HepG2 (cell line): Measurements from ENCODE around the gene ZNF28. TPM values are rescaled to one million over a fixed set of nuclear protein-coding genes. Genes with fewer than 3 reads are reported as not detected.
A peak's percentile ranks its signal among the peaks of the same experiment; 100 is the strongest.
"Not testable (repeated sequence)": the region's sequence is repeated elsewhere in the genome, so short reads cannot be mapped to it uniquely, and the experiment has no call there.

Source experiments
- GATAD2A ChIP-seq: IDR thresholded peaks from 2 replicates; pipeline ENCODE4 v1.6.1; 2016
- KDM2A ChIP-seq: sonication (generic); formaldehyde crosslinking; IDR thresholded peaks from 2 replicates; pipeline ENCODE4 v1.4.0; 2020; ENCODE audit warnings: low read depth, missing genetic modification reagents, borderline replicate concordance
- LCORL ChIP-seq, 2 experiments: fragments of 450-650 bp in 1 of 2; sonication (generic) in 1 of 2; formaldehyde crosslinking in 1 of 2; IDR thresholded peaks; 2 replicates each; pipeline versions ENCODE4 v1.5.0 to v1.6.1; 2017 to 2020; ENCODE audit warnings: antibody characterized with exemption in 1 of 2, missing genetic modification reagents in 1 of 2
- MTA1 ChIP-seq: sonication (generic); formaldehyde crosslinking; IDR thresholded peaks from 2 replicates; pipeline ENCODE4 v1.4.0; 2020; ENCODE audit warnings: missing genetic modification reagents, mild to moderate bottlenecking, borderline replicate concordance
- PHF8 ChIP-seq: sonication (generic); formaldehyde crosslinking; IDR thresholded peaks from 2 replicates; pipeline ENCODE4 v1.5.0; 2020; ENCODE audit warnings: missing genetic modification reagents
- RBM39 ChIP-seq: fragments of 200-400 bp; formaldehyde crosslinking; IDR thresholded peaks from one replicate; pipeline ENCODE4 v1.6.1; 2018; ENCODE audit warnings: antibody characterized with exemption, mild to moderate bottlenecking, low read depth, low read length; ENCODE audit not compliant: poor library complexity, severe bottlenecking
- REPIN1 ChIP-seq: sonication (generic); formaldehyde crosslinking; IDR thresholded peaks from 2 replicates; pipeline ENCODE4 v1.8.0; 2022; ENCODE audit warnings: missing genetic modification reagents, low read depth, mild to moderate bottlenecking, borderline replicate concordance
- SALL1 ChIP-seq: sonication (generic); formaldehyde crosslinking; IDR thresholded peaks from 2 replicates; pipeline ENCODE4 v1.8.0; 2022; ENCODE audit warnings: mild to moderate bottlenecking, missing genetic modification reagents
- SP5 ChIP-seq: IDR thresholded peaks from 2 replicates; pipeline ENCODE4 v1.6.1; 2016; ENCODE audit warnings: low read depth, borderline replicate concordance
- TGIF2 ChIP-seq: IDR thresholded peaks from 2 replicates; pipeline ENCODE4 v1.6.1; 2016; ENCODE audit warnings: control low read depth, missing compliant biosample characterization
- ZFX ChIP-seq: sonication (generic); formaldehyde crosslinking; IDR thresholded peaks from 2 replicates; pipeline ENCODE4 v1.4.0; 2020; ENCODE audit warnings: mild to moderate bottlenecking, low read depth, missing genetic modification reagents, moderate library complexity
- ZNF501 ChIP-seq: sonication (generic); formaldehyde crosslinking; IDR thresholded peaks from 2 replicates; pipeline ENCODE4 v1.5.1; 2020; ENCODE audit warnings: mild to moderate bottlenecking, moderate library complexity, missing genetic modification reagents
- ZNF678 ChIP-seq: sonication (generic); formaldehyde crosslinking; IDR thresholded peaks from 2 replicates; pipeline ENCODE4 v1.4.0; 2020; ENCODE audit warnings: mild to moderate bottlenecking, missing genetic modification reagents
- ZNF782 ChIP-seq: sonication (generic); formaldehyde crosslinking; IDR thresholded peaks from 2 replicates; pipeline ENCODE4 v1.4.0; 2020; ENCODE audit warnings: missing genetic modification reagents, mild to moderate bottlenecking, borderline replicate concordance
- ZNF816 ChIP-seq: sonication (generic); formaldehyde crosslinking; IDR thresholded peaks from 2 replicates; pipeline ENCODE4 v1.8.0; 2022; ENCODE audit warnings: missing genetic modification reagents, mild to moderate bottlenecking, borderline replicate concordance
- ZSCAN25 ChIP-seq: sonication (generic); formaldehyde crosslinking; IDR thresholded peaks from 2 replicates; pipeline ENCODE4 v1.8.0; 2022; ENCODE audit warnings: mild to moderate bottlenecking, missing genetic modification reagents
- polyA plus RNA-seq, 8 experiments: library from polyadenylated mRNA; depleted of rRNA in 3 of 8; stranded (reverse) in 7 of 8; unstranded in 1 of 8; fragments of >200 nt; fragmentation: Illumina TruSeq in 4 of 8; extraction: Trizol in 4 of 8; gene quantifications; 2 replicates each; pipeline versions ENCODE4 v1.2.1 to v1.2.3, GENCODE V29; 2011 to 2016; ENCODE audit warnings: low read depth in 4 of 8, missing spikeins in 1 of 8, mixed read lengths in 1 of 8; ENCODE audit not compliant: insufficient read depth in 1 of 8
- total RNA-seq, 5 experiments: library from RNA; depleted of rRNA; stranded (reverse); fragments of >200 nt; fragmentation: Illumina TruSeq; extraction: Trizol; gene quantifications; 2 replicates each; pipeline ENCODE4 v1.2.3, GENCODE V29; 2016; ENCODE audit warnings: low read depth in 1 of 5
- TF ChIP-seq, protein P1 (sequence below): sonication (generic); formaldehyde crosslinking; IDR thresholded peaks from 2 replicates; pipeline ENCODE4 v1.4.0; 2020; ENCODE audit warnings: missing genetic modification reagents
- TF ChIP-seq, protein P2 (sequence below): sonication (generic); formaldehyde crosslinking; IDR thresholded peaks from 2 replicates; pipeline ENCODE4 v1.4.0; 2020; ENCODE audit warnings: low read depth, mild to moderate bottlenecking, missing genetic modification reagents
- TF ChIP-seq, protein P3 (sequence below): sonication (generic); formaldehyde crosslinking; IDR thresholded peaks from 2 replicates; pipeline ENCODE4 v1.9.0; 2022; ENCODE audit warnings: missing genetic modification reagents, mild to moderate bottlenecking, borderline replicate concordance
- TF ChIP-seq, protein P4 (sequence below): IDR thresholded peaks from 2 replicates; pipeline ENCODE4 v1.6.1; 2016; ENCODE audit warnings: low read depth, control low read depth

The ZNF28 gene
- total and polyA plus RNA-seq, 2 of the 13 experiments (the other 11 are each of a cell fraction or from before 2014, with no cell fraction given), result 5.0 to 16.0 TPM

DNA sequence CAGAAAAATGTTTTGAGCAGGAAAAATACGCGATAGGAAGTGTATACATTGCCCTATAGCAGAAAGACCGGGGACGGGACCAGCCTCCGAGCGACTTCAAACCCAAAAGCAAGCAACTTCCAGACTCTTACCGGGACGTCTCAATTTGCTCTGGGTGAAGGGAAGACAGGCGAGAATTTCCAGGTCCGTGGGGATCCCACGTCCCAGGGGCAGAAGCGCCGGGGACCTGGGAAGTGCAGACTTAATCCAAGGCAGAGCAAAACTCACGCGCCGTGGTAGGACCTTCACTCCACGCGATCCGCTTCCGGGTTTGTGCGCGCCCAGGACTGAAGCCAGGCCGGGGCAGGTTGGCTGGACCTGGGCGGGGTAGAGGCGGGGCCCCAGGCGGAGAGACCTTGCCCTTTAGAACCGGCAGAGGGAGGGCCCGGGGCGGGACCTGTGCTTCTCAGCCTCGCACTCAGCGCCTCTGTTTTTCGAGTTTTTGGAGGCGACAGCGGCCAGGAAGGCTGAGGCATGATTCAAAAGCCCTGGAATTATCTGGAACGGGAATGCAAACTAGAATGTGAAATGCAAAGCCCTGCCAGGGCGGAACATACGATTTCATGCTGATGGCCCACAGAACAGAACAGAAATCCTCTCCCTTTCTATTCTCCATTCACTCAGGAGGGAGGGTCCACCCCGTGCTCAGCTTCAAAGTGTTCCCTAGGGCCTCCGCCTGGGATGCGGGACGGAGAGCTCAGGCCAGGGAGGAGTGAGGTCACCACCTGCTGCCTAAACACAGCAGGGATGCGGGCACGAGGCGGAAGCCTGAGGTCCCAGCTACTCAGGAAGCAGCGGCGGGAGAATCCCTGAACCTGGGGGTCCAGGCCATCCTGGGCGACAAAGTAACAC is 34.7 kb downstream of the ZNF28 start, which contains the start of gene ZNF600 (continued):
- TF ChIP-seq, protein P1, sequence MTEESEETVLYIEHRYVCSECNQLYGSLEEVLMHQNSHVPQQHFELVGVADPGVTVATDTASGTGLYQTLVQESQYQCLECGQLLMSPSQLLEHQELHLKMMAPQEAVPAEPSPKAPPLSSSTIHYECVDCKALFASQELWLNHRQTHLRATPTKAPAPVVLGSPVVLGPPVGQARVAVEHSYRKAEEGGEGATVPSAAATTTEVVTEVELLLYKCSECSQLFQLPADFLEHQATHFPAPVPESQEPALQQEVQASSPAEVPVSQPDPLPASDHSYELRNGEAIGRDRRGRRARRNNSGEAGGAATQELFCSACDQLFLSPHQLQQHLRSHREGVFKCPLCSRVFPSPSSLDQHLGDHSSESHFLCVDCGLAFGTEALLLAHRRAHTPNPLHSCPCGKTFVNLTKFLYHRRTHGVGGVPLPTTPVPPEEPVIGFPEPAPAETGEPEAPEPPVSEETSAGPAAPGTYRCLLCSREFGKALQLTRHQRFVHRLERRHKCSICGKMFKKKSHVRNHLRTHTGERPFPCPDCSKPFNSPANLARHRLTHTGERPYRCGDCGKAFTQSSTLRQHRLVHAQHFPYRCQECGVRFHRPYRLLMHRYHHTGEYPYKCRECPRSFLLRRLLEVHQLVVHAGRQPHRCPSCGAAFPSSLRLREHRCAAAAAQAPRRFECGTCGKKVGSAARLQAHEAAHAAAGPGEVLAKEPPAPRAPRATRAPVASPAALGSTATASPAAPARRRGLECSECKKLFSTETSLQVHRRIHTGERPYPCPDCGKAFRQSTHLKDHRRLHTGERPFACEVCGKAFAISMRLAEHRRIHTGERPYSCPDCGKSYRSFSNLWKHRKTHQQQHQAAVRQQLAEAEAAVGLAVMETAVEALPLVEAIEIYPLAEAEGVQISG (CRISPR knock-in tag), result peak; percentile 67
- TF ChIP-seq, protein P2, sequence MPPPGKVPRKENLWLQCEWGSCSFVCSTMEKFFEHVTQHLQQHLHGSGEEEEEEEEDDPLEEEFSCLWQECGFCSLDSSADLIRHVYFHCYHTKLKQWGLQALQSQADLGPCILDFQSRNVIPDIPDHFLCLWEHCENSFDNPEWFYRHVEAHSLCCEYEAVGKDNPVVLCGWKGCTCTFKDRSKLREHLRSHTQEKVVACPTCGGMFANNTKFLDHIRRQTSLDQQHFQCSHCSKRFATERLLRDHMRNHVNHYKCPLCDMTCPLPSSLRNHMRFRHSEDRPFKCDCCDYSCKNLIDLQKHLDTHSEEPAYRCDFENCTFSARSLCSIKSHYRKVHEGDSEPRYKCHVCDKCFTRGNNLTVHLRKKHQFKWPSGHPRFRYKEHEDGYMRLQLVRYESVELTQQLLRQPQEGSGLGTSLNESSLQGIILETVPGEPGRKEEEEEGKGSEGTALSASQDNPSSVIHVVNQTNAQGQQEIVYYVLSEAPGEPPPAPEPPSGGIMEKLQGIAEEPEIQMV, result peak; percentile 47; the same call in 1 of the 2 replicates
- TF ChIP-seq PHF8 (CRISPR knock-in tag) (peak; percentile 75), SALL1 (0 out of 2 replicates have a peak, but pooled peaks have one; percentile 49), GATAD2A (CRISPR knock-in tag) (peak; percentile 27; the same call in 1 of the 2 replicates), ZNF816 (CRISPR knock-in tag) (peak; percentile 45; the same call in 1 of the 2 replicates), REPIN1 (peak; percentile 53; the same call in 1 of the 2 replicates), ZNF782 (CRISPR knock-in tag) (peak; percentile 31; the same call in 1 of the 2 replicates), LCORL (CRISPR knock-in tag; IDR thresholded peaks at IDR 0.05) (peak; percentile 91), ZNF678 (0 out of 2 replicates have a peak, but pooled peaks have one; percentile 32), RBM39 (peak; percentile 30), MTA1 (CRISPR knock-in tag) (peak; percentile 77), ZFX (CRISPR knock-in tag) (peak; percentile 77), KDM2A (CRISPR knock-in tag) (peak; percentile 42; the same call in 1 of the 2 replicates), ZNF501 (peak; percentile 49; the same call in 1 of the 2 replicates), TGIF2 (peak; percentile 44), SP5 (CRISPR knock-in tag) (peak; percentile 97), ZSCAN25 (CRISPR knock-in tag) (0 out of 2 replicates have a peak, but pooled peaks have one; percentile 38)
- not testable (repeated sequence) for TF ChIP-seq LCORL (IDR thresholded peaks at IDR 0.05)
- TF ChIP-seq, protein P3, sequence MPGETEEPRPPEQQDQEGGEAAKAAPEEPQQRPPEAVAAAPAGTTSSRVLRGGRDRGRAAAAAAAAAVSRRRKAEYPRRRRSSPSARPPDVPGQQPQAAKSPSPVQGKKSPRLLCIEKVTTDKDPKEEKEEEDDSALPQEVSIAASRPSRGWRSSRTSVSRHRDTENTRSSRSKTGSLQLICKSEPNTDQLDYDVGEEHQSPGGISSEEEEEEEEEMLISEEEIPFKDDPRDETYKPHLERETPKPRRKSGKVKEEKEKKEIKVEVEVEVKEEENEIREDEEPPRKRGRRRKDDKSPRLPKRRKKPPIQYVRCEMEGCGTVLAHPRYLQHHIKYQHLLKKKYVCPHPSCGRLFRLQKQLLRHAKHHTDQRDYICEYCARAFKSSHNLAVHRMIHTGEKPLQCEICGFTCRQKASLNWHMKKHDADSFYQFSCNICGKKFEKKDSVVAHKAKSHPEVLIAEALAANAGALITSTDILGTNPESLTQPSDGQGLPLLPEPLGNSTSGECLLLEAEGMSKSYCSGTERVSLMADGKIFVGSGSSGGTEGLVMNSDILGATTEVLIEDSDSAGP (CRISPR knock-in tag), result peak; percentile 68
- TF ChIP-seq, protein P4, sequence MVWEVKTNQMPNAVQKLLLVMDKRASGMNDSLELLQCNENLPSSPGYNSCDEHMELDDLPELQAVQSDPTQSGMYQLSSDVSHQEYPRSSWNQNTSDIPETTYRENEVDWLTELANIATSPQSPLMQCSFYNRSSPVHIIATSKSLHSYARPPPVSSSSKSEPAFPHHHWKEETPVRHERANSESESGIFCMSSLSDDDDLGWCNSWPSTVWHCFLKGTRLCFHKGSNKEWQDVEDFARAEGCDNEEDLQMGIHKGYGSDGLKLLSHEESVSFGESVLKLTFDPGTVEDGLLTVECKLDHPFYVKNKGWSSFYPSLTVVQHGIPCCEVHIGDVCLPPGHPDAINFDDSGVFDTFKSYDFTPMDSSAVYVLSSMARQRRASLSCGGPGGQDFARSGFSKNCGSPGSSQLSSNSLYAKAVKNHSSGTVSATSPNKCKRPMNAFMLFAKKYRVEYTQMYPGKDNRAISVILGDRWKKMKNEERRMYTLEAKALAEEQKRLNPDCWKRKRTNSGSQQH (CRISPR knock-in tag), result 0 out of 2 replicates have a peak, but pooled peaks have one; percentile 32
